HFFc6 (cell line): ENCODE data around the gene SGCE. TPM values are rescaled to one million over a fixed set of nuclear protein-coding genes. Genes with fewer than 3 reads are reported as not detected.

ENCODE experiments used
- DNase-seq: peaks from one replicate; pipeline ENCODE4 v3.0.0-alpha.2; 2018
- H3K27ac Mint-ChIP-seq: 2 replicates; pipeline ENCODE4 v1.8.0; 2020; ENCODE audit warnings: mild to moderate bottlenecking, mixed read lengths
- H3K27me3 Mint-ChIP-seq: 2 replicates; pipeline ENCODE4 v1.8.0; 2021; ENCODE audit warnings: mild to moderate bottlenecking, moderate library complexity, mixed read lengths; ENCODE audit not compliant: insufficient read depth
- H3K36me3 Mint-ChIP-seq: 2 replicates; pipeline ENCODE4 v1.8.0; 2021; ENCODE audit warnings: low read depth, mixed read lengths
- H3K4me1 Mint-ChIP-seq: 2 replicates; pipeline ENCODE4 v1.8.0; 2020; ENCODE audit warnings: low read depth, mixed read lengths
- H3K4me3 Mint-ChIP-seq: 2 replicates; pipeline ENCODE4 v1.8.0; 2020; ENCODE audit warnings: mild to moderate bottlenecking, moderate library complexity, mixed read lengths
- H3K9me3 Mint-ChIP-seq: 2 replicates; pipeline ENCODE4 v1.8.0; 2020; ENCODE audit warnings: mild to moderate bottlenecking, mixed read lengths
- CTCF ChIP-seq: fragments of 200-600 bp; sonication (generic); IDR thresholded peaks from 2 replicates; pipeline ENCODE4 v1.5.0; 2021; ENCODE audit warnings: antibody characterized with exemption, mild to moderate bottlenecking
- total RNA-seq, 6 experiments: library from RNA; stranded (reverse); fragmentation: NEBNext Ultra II Directional; extraction: Animal tissue kit (Norgen Biotek cat#: 25700); gene quantifications; 2 replicates in 1 of 6; 3 replicates in 5 of 6; pipeline ENCODE4 v1.2.3, GENCODE V29; 2021

SGCE gene
- total RNA-seq, 6 experiments from 2014 or later, result 30.2 to 52.7 (median 49.0) TPM

- TF ChIP-seq CTCF, result no peak
- H3K36me3 Mint-ChIP-seq, result no peaks in the 10 kb centered on the region
- no peak for DNase-seq
- H3K27me3 Mint-ChIP-seq, result peaks cover 3% of the 10 kb centered on the region
- H3K4me1 Mint-ChIP-seq, result peaks cover 6% of the 10 kb centered on the region
- no peak overlapping the region for H3K4me3 Mint-ChIP-seq
- no peaks in the 10 kb centered on the region; the same call in 1 of the 2 replicates for H3K9me3 Mint-ChIP-seq
- H3K27ac Mint-ChIP-seq, result no peak overlapping the region
Observed at GRCh38 chr7:94567396-94567795, 88.5 kb downstream of the SGCE start.

- Mint-ChIP-seq H3K27me3 (no peaks in the 10 kb centered on the region; the same call in 1 of the 2 replicates), H3K9me3 (no peaks in the 10 kb centered on the region; the same call in 1 of the 2 replicates), H3K27ac (no peak overlapping the region), H3K36me3 (no peaks in the 10 kb centered on the region), H3K4me3 (no peak overlapping the region), H3K4me1 (peaks cover 21% of the 10 kb centered on the region)
- DNase-seq, result no peak
- no peak for TF ChIP-seq CTCF
Observed at GRCh38 chr7:94565247-94565894, 90.6 kb downstream of the SGCE start.

- no peaks in the 10 kb centered on the region for H3K36me3 Mint-ChIP-seq
- no peaks in the 10 kb centered on the region; the same call in 1 of the 2 replicates for H3K27me3 Mint-ChIP-seq
- peaks cover 21% of the 10 kb centered on the region for H3K4me1 Mint-ChIP-seq
- H3K4me3 Mint-ChIP-seq, result no peak overlapping the region
- no peaks in the 10 kb centered on the region for H3K9me3 Mint-ChIP-seq
- no peak overlapping the region for H3K27ac Mint-ChIP-seq
- DNase-seq, result no peak
- no peak for TF ChIP-seq CTCF
Observed at GRCh38 chr7:94562525-94562924, 93.4 kb downstream of the SGCE start.

- Mint-ChIP-seq H3K4me3 (no peak overlapping the region), H3K4me1 (peaks cover 21% of the 10 kb centered on the region), H3K36me3 (no peaks in the 10 kb centered on the region), H3K27me3 (no peaks in the 10 kb centered on the region; the same call in 1 of the 2 replicates), H3K9me3 (no peaks in the 10 kb centered on the region), H3K27ac (peak overlapping the region; percentile 52; the same call in 1 of the 2 replicates)
- no peak for TF ChIP-seq CTCF
- peak; percentile 28 for DNase-seq
Observed at GRCh38 chr7:94561841-94562514, 94.0 kb downstream of the SGCE start.

GRCh38 chr7:94559972-94560371 is 96.0 kb downstream of the SGCE start:
- no peaks in the 10 kb centered on the region for H3K27me3 Mint-ChIP-seq
- H3K4me3 Mint-ChIP-seq, result no peak overlapping the region
- peaks cover 21% of the 10 kb centered on the region for H3K4me1 Mint-ChIP-seq
- H3K36me3 Mint-ChIP-seq, result no peaks in the 10 kb centered on the region; the same call in 1 of the 2 replicates
- no peak for DNase-seq
- TF ChIP-seq CTCF, result no peak
- H3K9me3 Mint-ChIP-seq, result no peaks in the 10 kb centered on the region
- H3K27ac Mint-ChIP-seq, result no peak overlapping the region
